ENCODE data around the gene ETFA.

ETFA gene

GRCh38 chr15:76169018-76169417, 142.3 kb downstream of the ETFA start:
- no peak for DNase-seq

- peak in 1 of 3 experiments; percentile 22 for DNase-seq
These were observed 142.9 kb downstream of the ETFA start for GRCh38 chr15:76168237-76168984.

GRCh38 chr15:76165951-76166350, 145.3 kb downstream of the ETFA start:
- no peak for DNase-seq

All from NCI-H1417 (cell line).